Vagina (tissue), 2 donors: ENCODE data around the gene RAPGEF3.

Source experiments
- POLR2A ChIP-seq, 2 donors: fragments of 450-650 bp; IDR thresholded peaks; one replicate each; pipeline ENCODE4 v1.6.1; 2017; ENCODE audit warnings: antibody characterized with exemption in 2 of 2, mild to moderate bottlenecking in 2 of 2, moderate library complexity in 2 of 2
- POLR2AphosphoS5 ChIP-seq, 2 donors: sonication (generic); formaldehyde crosslinking; IDR thresholded peaks; one replicate each; pipeline ENCODE4 v1.9.0; 2017; ENCODE audit warnings: antibody characterized with exemption in 2 of 2, mild to moderate bottlenecking in 2 of 2, low read depth in 1 of 2; ENCODE audit not compliant: insufficient read depth in 1 of 2

- TF ChIP-seq POLR2A (IDR thresholded peaks at IDR 0.05) (no peak), POLR2AphosphoS5 (IDR thresholded peaks at IDR 0.05; ENCODE audit: insufficient read depth in 1 of 2, low read depth in 1 of 2) (no peak)
Measured at GRCh38 chr12:47748899-47749298, 9.8 kb downstream of the RAPGEF3 start.
